DMS53 (cell line): ENCODE data around the gene PLA2G15.
A peak's percentile ranks its signal among the peaks of the same experiment; 100 is the strongest.
"Not testable (repeated sequence)": the region's sequence is repeated elsewhere in the genome, so short reads cannot be mapped to it uniquely, and the experiment has no call there.

ENCODE experiments used
- DNase-seq: peaks from one replicate; lab custom pipeline; 2025; lab: John Stamatoyannopoulos, UW

Gene PLA2G15

DNA sequence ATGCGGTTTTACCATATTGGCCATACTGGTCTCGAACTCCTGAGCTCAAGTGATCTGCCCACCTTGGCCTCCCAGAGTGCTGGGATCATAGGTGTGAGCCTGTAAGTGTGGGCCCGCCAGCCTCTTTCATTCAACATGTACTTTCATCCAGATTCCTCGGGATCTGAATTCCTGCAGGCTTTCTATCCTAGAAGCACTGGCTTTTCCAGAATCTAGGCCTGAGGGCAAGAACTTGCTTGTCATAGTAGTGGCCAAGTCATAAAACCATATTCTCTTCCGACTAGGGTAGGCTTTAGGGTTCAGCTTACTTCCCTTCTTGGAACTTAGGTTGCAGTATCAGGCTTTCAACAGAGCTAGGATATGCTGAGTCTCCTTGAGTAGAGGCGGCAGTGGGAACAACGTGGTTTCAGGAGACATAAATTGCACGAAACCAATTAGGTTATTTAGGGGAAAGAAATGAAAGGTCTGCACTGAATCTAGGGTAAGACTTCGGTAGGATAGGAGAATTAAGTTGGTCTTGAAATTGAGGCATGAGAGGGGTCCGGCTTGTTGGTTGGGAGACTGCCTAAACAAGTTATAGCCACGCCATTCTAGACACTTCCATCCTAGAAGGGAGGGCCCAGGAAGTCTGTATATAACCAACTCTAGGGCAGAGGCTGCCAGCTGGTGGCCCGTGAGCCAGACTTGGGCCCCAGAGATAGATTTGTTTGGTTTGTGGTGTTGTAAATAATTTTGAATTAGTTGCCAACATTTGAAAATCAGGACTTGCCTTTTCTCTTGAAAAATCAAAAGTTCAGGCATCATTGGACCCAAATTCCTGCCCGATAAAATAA is 34.8 kb downstream of the PLA2G15 start:
- DNase-seq = no peak

DNA sequence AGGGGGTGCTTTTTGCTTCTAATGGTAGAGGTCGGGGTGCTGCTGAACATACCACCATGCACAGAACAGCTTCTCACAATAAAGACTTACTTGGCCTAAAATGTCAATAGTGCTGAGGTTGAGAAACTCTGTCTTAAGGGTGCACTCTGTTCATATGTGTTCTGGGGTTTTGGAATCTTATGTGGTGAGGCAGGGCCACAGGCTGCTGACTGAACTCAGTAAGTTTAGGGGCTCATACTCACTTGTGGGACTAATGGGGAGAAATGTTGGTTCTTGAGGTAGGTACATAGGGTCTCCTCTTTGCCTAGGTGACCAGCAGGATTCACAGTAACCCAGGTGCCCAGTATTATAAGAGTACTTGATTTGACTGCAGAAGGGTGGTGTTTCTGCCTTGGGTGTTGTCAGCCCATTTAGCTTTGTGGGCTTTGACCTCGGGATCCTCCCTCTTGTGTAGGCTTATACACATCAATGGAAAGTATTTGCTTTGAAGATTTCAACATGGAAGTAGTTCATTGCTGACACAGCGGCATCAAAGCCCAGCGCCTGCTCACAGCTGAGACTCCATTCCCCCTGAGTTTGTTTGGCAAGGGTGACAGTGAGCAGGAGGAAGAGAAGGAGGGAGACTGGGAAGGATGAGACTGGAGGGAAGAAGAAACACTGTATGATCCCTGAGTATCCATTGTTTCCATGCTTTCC is 36.3 kb downstream of the PLA2G15 start:
- DNase-seq = no peak

DNA sequence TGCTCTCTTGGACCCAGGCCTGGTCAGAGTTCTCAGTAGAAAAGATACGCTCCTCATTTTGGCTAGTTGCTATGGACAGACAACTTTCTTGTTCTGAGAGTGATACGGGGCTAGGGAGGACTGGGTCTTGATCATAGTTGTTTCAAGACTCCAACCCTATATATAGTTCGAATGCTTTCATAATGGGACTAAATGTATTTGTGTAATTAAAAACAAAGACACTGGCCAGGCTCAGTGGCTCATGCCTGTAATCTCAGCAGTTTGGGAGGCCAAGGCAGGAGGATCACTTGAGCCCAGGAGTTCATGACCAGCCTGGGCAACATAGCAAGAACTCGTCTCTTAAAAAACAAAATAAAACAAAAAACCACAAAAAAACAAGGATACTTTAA is 36.9 kb downstream of the PLA2G15 start:
- DNase-seq = no peak

DNA sequence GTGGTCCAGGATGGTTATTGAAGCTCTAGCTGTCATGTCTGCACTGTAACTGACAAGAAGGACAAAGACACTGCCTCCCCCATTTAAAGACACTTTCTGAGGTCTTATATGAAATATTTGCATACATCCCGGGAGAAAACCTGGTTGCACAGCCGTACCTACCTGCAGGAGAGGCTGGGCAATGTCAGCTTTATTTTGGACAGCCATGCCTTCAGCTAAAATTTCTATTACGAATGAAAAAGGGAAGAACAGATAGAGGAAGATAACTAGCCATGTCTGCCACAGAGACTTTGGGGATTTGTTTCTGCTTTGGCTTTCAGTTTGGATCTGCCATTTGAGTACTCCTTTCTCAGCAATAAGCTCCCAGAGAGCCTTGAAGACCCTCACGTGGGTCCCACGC is 38.2 kb downstream of the PLA2G15 start:
- no peak for DNase-seq

DNA sequence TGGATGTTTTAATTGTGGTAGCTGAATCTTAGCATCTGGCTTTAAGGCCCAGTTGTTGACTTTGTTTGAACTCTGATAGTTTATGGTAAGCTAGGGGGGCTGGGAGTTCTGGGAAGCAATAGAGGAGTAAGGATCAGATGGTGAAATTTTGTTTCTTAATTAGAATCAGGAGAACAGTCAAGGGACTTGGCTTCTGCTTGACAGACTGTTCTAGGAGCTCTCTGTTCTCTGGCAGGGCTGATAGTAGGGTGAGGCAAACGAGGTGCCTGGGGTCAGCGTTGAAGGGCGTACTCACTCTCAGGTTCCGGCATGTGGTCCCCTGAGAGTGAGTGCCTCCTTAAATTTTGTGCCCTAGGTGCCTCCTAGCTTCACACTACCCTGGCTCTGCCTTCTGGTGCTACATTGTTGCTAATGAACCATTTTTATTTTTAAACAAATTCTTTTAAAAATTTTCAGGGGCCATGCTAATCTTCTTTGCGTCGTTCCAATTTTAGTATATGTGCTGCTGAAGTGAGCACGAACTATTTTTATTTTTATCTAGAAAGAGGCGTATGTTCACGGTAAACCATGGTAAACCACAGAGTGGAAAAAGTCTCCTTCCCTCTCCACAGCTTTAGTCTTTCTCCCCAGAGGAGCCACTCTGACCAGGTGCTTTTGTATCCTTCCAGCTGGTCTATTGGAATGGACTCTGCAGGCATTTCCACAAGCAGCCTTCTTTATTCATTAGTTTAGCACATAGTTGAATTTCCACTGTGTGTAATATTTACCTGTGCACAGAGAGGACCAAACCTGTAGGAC is 38.8 kb downstream of the PLA2G15 start:
- DNase-seq = no peak

DNA sequence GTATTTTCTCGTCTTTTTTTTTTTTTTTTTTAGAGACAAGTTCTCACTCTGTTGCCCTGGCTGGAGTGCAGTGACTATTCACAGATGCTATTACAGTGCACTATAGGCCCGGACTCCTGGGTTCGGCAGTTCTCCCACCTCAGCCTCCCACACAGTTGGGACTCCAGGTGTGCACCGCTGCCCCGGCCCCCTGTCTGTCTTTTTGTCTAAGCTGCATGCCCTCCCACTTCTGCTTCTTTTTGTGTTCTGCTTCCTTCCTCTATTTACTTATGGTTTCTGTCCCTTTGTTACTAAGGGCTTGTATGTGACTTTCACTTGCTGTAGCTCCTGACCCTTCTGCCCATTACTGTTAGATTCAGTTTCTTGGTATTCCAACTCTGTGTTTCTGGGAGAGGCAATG is 39.7 kb downstream of the PLA2G15 start:
- no peak for DNase-seq

DNA sequence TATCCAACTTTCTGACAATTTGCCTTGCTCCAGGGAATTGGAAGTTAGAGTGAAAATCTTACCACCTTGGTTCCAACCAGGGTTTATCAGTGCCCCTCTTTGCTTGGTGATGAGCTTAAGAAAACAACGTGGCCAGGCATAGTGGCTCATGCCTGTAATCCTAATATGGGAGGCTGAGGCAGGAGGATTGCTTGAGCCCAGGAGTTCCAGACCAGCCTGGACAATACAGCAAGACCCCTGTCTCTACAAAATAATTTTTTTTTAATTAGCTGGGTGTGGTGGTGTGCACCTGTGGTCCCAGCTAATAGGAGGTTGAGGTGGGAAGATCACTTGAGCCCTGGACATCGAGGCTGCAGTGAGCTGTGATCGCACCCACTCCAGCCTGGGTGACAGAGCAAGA is 40.5 kb downstream of the PLA2G15 start:
- no peak for DNase-seq

DNA sequence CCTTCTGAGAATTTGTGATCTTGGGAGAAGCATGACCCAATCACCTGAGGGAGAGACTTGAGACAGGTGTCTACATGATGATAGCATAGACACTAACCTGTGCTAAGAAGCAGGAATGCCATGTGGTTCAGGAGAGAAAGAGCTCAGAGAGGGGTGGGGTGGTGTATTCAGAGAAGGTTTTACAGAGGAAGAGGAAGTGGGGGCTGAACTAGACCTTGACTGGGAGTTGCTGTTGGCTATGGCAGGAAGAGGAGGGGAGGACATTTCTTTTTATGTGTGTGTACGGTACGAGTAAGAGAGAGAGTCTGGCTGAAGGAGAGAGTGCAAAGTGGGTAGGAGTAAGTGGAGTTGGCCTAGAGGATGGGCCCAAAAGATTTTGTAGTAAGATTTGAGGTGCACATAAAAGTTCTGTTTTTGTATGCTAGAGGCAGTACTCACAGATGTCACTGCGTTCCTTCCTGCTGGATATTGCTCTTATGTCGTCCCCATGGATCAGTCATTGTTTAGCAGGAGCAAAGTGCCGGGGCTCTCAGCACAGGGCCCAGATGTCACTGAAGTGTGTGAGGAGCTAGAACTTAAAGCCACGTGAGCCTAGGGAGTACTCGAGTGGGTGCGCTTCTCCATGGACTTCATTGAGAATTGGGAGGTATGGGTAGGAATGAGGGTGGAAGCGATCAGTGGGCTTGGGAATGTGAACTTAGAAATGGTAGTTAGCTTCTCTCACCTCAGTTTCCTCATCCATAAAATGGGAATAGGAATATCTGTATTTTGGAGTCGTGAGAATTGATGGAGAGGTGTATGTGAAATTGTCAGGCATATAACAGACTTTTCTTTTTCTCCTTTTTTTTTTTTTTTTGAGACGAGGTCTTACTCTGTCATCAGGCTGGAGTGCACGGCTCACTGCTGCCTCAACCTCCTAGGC is 41.2 kb downstream of the PLA2G15 start:
- DNase-seq = no peak

DNA sequence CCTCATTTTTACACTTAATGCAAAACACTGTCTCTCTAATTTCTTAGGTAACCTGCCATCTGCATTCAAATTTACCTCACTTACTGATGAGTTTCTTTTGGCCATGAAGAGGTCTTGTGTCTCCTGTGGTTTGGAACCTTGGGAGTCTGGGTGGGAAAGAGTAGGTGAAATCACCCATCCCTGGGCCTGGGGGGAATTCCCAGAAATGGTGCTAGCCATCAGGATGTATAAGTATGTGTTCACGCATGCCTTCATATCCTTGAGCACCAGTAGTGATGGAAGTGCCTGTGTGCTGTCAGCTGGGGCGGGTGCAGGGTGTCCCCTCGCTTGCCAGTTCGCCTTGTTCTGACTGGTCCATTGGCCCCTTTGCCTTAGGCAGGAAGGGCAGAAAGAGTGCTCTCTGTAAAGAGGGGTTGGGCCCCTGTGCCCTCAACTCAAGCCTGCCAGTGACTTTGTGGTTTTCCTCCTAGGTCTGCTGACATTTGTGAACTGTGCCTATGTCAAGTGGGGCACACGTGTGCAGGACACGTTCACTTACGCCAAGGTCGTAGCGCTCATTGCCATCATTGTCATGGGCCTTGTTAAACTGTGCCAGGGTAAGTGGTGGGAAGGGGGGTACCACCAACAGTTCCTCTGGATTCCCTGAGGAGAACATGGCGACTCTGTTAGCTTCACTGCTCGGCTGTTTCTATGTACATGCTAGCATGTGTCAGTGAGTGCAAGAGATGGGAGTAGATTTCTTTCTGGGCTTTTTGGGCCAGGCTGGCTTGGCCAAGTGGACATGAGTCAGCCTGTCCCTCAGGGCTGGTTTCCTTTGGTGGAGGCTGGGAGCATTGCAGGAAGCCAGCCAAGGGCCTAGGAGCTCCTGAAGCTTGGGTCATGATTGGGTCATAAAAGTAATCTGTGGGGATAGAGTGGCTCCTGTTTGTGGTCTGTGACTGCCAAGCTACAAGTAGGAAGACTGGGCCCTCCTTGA is 42.4 kb downstream of the PLA2G15 start:
- DNase-seq = no peak

DNA sequence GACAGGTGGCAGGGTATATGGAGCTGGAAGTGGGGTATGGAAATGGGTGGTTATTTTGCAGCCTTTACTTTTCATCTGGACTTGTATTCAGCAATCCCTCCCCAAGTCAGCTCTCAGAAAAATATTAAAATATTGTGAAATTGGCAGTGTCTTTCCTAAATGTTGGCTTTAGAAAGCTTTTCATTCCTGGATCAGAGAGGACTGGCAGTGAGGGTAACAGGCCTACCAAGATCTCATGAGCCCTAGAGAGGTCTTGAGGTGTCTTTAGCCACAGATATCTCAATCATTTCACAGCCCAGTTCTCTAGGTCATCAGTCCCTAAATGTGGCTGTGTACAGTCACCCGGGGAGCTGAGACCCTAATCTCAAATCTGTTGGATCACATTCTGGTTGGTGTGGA is 43.1 kb downstream of the PLA2G15 start:
- DNase-seq = no peak

DNA sequence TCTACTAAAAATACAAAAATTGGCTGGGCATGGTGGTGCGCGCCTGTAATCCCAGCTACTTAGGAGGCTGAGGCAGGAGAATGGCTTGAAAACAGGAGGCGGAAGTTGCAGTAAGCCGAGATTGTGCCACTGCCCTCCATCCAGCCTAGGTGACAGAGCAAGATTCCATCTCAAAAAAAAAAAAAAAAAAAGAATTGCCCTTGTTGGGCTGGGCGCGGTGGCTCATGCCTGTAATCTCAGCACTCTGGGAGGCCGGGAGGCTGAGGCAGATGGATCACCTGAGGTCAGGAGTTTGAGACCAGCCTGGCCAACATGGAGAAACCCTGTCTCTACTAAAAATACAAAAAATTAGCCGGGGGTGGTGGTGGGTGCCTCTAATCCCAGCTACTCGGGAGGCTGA is 43.6 kb downstream of the PLA2G15 start:
- not testable (repeated sequence) for DNase-seq

DNA sequence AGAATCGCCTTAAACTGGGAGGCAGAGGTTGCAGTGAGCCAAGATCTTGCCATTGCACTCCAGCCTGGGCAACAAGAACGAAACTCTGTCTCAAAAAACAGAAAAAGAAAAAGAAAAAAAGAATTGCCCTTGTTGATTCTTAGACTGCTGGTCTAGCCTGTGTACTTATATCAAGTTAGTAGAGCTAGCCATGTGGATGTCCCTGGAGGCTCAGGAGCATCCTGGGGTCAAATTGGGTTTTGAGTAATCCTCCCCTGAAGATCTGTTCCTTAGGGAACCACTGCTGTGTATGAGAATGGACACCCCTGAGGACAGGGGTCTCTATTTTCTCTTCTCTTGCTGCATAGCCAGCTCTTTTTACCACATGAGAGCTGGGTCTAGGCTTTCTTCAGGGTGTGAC is 44.0 kb downstream of the PLA2G15 start:
- DNase-seq = no peak

DNA sequence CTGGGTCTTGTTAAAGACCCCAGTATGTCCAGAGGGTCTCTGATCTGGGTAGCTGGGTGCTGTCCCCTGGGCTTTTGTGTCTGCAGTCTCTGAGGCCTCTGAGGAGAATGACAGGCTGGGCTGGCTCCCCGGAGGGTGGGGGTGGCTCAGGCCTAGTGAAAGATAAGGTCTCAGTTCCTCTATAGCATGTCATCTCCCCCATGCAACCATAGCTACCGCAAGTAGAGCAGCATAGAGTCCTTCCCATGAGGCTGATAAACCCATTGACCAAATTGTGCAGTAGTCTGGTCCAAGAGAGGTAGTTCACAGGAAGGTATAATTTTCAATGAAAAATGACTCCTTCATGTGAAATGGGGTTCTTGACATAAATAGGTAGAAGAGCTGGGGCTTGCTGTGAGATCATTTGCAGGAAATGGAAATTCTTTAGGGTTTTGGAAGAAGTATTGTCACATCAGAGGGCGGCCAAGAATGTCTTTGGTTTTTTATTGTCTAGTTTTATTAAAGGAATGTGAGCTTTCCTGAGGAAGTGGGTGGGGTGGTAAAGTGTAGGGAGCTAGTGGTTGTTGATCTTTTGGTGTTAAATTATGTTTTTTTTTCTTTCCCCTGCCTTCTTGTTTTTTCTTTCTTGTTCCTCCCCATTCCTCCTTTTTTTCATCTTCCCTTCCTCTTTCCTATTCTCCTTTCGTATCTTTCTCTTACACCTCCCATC is 44.6 kb downstream of the PLA2G15 start:
- no peak for DNase-seq

DNA sequence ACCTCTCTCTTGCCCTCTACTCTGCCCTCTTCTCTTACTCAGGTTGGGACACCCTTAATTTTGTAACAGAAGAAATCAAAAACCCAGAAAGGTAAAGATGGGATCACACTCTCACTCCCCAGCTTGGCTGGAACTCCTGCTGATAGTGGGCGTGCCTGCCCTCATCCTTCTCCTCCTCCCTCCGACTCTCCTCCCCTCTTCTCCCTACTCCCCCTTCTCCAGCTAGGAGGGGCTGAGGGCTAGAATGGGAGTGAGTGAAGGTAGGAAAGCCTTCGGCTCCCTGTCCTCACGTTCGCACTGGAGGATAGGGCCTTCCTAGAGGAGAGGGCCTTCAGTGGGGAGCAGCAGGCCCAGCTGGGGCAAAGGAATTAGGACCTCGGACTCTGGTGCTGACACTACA is 45.3 kb downstream of the PLA2G15 start:
- DNase-seq = no peak

DNA sequence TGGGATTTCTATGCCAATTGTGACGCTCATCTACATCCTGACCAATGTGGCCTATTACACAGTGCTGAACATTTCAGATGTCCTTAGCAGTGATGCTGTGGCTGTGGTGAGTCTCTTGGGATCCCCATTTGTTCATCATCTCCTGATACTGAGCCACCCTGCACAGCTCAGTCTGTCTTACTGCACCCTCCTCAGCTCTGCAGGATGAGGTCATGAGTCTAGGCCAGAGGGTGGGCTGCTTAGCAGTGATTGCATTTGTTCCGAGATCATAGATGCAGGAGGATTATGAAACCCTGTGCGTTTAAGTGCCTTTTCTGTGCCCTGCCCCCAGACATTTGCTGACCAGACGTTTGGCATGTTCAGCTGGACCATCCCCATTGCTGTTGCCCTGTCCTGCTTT is 46.1 kb downstream of the PLA2G15 start:
- no peak for DNase-seq

DNA sequence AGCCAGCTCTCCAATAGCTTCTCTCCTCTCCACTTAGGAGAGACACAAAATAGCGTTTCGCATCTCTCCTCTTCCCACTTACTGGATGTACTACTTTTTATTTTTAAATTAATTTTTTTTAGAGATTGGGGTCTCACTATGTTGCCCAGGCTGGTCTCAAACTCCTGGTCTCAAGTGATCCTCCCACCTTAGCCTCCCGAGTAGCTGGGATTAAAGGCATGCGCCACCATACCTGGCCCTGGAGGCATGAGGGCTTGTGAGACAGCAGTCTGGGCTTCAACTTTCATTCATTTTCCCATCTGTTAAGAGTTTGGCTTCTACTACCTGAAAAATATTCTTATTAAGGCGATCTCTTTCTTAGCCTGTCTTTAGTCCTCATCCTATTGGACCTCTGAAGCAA is 47.3 kb downstream of the PLA2G15 start:
- no peak for DNase-seq

DNA sequence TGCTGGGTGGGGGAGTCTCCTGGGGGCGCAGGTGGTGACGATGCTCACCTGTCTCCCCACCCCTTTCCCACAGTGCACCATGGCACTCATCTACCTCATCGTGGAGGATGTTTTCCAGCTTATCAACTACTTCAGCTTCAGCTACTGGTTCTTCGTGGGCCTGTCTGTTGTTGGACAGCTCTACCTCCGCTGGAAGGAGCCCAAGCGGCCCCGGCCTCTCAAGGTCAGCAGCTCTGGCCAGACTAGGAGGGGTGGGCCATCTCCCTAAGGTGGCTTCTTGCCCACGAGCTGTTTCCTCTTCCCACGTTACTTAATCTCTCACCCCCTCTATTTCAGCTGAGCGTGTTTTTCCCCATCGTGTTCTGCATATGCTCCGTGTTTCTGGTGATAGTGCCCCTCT is 51.1 kb downstream of the PLA2G15 start:
- no peak for DNase-seq

DNA sequence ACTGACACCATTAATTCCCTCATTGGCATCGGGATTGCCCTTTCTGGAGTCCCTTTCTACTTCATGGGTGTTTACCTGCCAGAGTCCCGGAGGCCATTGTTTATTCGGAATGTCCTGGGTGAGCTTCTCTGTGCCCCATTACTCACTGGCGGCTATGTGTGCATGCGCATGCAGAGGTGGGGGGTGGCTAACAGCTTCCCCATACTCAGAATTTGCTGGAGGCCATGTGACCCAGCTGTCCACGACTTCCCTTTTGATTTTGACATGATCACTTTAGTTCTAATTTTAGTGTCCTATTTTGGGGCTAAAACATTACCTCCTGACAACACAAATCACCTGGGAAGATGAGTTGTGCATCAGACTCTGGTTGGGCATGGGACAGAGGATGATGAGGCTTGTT is 51.5 kb downstream of the PLA2G15 start:
- no peak for DNase-seq

DNA sequence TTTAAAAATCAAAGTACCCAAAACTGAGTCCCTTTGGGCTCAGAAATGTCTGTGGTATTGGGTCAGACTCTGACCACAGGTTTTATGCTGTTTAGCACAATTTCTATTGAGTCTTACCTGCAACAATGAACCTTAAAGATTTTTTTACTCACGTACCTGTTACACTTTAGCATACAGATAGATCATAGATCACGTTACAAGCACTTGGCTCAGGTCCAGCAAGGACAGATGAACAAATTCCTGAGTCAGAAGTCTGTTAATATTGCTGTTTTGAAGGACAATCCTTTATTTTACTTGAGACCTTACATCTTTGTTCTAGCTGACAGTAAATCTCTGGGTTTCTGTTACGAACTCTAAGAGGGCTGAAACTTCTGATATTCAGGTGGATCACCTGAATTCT is 52.7 kb downstream of the PLA2G15 start:
- peak; percentile 48 for DNase-seq

DNA sequence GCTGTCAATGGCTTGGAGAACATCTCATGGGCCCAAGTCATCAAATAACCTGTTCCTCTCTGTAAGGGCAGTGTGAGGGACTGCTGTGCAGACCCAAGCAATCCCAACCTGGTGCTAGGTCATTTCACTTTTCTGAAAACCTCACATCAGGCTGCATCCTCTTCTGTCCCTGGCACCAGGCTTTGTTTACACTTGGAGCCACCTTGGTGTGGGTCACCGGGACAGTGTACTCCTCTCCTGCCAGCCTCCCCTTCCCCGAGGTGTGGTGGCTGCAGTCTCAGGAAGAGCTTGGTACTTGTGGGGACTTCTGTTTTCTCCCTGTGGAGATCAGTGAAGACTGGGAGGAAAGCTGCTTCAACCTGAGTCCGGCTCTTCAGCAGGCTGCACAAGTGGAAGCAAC is 53.1 kb downstream of the PLA2G15 start:
- DNase-seq = no peak
